ENCODE results near the gene INSYN2A. TPM values are rescaled to one million over a fixed set of nuclear protein-coding genes. Genes with fewer than 3 reads are reported as not detected.

The INSYN2A gene
- total and polyA plus RNA-seq, 2 of the 13 experiments (the other 11 are each of a cell fraction or from before 2014, with no cell fraction given), result not detected

GRCh38 chr10:127203067-127203466 is 6.7 kb upstream of the INSYN2A start (continued):
- TF ChIP-seq, protein P1, sequence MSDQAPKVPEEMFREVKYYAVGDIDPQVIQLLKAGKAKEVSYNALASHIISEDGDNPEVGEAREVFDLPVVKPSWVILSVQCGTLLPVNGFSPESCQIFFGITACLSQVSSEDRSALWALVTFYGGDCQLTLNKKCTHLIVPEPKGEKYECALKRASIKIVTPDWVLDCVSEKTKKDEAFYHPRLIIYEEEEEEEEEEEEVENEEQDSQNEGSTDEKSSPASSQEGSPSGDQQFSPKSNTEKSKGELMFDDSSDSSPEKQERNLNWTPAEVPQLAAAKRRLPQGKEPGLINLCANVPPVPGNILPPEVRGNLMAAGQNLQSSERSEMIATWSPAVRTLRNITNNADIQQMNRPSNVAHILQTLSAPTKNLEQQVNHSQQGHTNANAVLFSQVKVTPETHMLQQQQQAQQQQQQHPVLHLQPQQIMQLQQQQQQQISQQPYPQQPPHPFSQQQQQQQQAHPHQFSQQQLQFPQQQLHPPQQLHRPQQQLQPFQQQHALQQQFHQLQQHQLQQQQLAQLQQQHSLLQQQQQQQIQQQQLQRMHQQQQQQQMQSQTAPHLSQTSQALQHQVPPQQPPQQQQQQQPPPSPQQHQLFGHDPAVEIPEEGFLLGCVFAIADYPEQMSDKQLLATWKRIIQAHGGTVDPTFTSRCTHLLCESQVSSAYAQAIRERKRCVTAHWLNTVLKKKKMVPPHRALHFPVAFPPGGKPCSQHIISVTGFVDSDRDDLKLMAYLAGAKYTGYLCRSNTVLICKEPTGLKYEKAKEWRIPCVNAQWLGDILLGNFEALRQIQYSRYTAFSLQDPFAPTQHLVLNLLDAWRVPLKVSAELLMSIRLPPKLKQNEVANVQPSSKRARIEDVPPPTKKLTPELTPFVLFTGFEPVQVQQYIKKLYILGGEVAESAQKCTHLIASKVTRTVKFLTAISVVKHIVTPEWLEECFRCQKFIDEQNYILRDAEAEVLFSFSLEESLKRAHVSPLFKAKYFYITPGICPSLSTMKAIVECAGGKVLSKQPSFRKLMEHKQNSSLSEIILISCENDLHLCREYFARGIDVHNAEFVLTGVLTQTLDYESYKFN (CRISPR knock-in tag; conservative IDR thresholded peaks at IDR 0.05), result no peak
- TF ChIP-seq ZNF552 (CRISPR knock-in tag; IDR thresholded peaks at IDR 0.05; ENCODE audit: borderline replicate concordance) (no peak), KLF11 (CRISPR knock-in tag; IDR thresholded peaks at IDR 0.05) (no peak), ZNF230 (CRISPR knock-in tag; IDR thresholded peaks at IDR 0.05) (no peak), ADNP (CRISPR knock-in tag; IDR thresholded peaks at IDR 0.05) (no peak), THAP8 (CRISPR knock-in tag; IDR thresholded peaks at IDR 0.05; ENCODE audit: borderline replicate concordance) (no peak), ZNF841 (CRISPR knock-in tag; IDR thresholded peaks at IDR 0.05; ENCODE audit: borderline replicate concordance) (no peak), ZNF44 (CRISPR knock-in tag; IDR thresholded peaks at IDR 0.05) (no peak), ARID2 (CRISPR knock-in tag; IDR thresholded peaks at IDR 0.05; ENCODE audit: borderline replicate concordance) (no peak), HMGXB3 (CRISPR knock-in tag; IDR thresholded peaks at IDR 0.05; ENCODE audit: borderline replicate concordance) (no peak), RAD21 (CRISPR knock-in tag; IDR thresholded peaks at IDR 0.05) (no peak), ONECUT2 (CRISPR knock-in tag; IDR thresholded peaks at IDR 0.05) (no peak)

Data from HepG2 (cell line).